GM18909 (cell line): ENCODE data around the gene CXCL6.

Experiments
- ATAC-seq: cut with Tn5 transposase; IDR thresholded peaks from one replicate; pipeline ENCODE4 v1.9.1; 2021; ENCODE audit warnings: mild to moderate bottlenecking; ENCODE audit not compliant: unreplicated experiment, poor library complexity

CXCL6 gene

GRCh38 chr4:73836373-73837279, at the start of gene CXCL6:
Gene CXCL6 (plus strand): TSS chr4:73836678. CDS start chr4:73836751, 73 bp downstream.
- no peak for ATAC-seq

- no peak for ATAC-seq
These were observed 48.1 kb upstream of the CXCL6 start for GRCh38 chr4:73788411-73788810.

GRCh38 chr4:73798842-73799241, 37.6 kb upstream of the CXCL6 start:
- ATAC-seq = no peak

- no peak for ATAC-seq
These were observed 36.3 kb upstream of the CXCL6 start for GRCh38 chr4:73800206-73800605.

- ATAC-seq = no peak
These were observed 34.8 kb upstream of the CXCL6 start for GRCh38 chr4:73801692-73802091.

- no peak for ATAC-seq
These were observed 33.3 kb upstream of the CXCL6 start for GRCh38 chr4:73803213-73803612.

GRCh38 chr4:73810191-73810590, 26.3 kb upstream of the CXCL6 start:
- no peak for ATAC-seq

GRCh38 chr4:73811841-73812240, 24.6 kb upstream of the CXCL6 start:
- ATAC-seq = no peak

- no peak for ATAC-seq
These were observed 21.8 kb upstream of the CXCL6 start for GRCh38 chr4:73814679-73815078.

- no peak for ATAC-seq
These were observed 21.3 kb upstream of the CXCL6 start for GRCh38 chr4:73815145-73815544.

- no peak for ATAC-seq
These were observed 19.7 kb upstream of the CXCL6 start for GRCh38 chr4:73816814-73817213.

- no peak for ATAC-seq
These were observed 19.1 kb upstream of the CXCL6 start for GRCh38 chr4:73817341-73817740.

- ATAC-seq = no peak
These were observed 15.2 kb upstream of the CXCL6 start for GRCh38 chr4:73821325-73821724.

GRCh38 chr4:73822389-73822788, 14.1 kb upstream of the CXCL6 start:
- no peak for ATAC-seq

- no peak for ATAC-seq
These were observed 13.5 kb upstream of the CXCL6 start for GRCh38 chr4:73822812-73823504.

- ATAC-seq = no peak
These were observed 12.7 kb upstream of the CXCL6 start for GRCh38 chr4:73823760-73824159.

- no peak for ATAC-seq
These were observed 7.5 kb upstream of the CXCL6 start for GRCh38 chr4:73828956-73829355.

- no peak for ATAC-seq
These were observed 4.9 kb upstream of the CXCL6 start for GRCh38 chr4:73831569-73831968.

GRCh38 chr4:73832651-73833237, 3.7 kb upstream of the CXCL6 start:
- ATAC-seq = no peak

- ATAC-seq = no peak
These were observed 2.6 kb downstream of the CXCL6 start for GRCh38 chr4:73839071-73839470.

- no peak for ATAC-seq
These were observed 3.2 kb downstream of the CXCL6 start for GRCh38 chr4:73839715-73840114.
